ENCODE results near the gene CEP192. TPM values are rescaled to one million over a fixed set of nuclear protein-coding genes. Genes with fewer than 3 reads are reported as not detected.

CEP192 gene
- total and polyA plus RNA-seq, 2 of the 13 experiments (the other 11 are each of a cell fraction or from before 2014, with no cell fraction given), result 15.3 to 24.7 TPM

- no peak for TF ChIP-seq ZBTB10 (CRISPR knock-in tag; IDR thresholded peaks at IDR 0.05; ENCODE audit: borderline replicate concordance)
- TF ChIP-seq U2AF1 (optimal IDR thresholded peaks at IDR 0.05; ENCODE audit: low read depth, low read length), result no peak
- no peak for TF ChIP-seq POLR2AphosphoS5 (IDR thresholded peaks at IDR 0.05; ENCODE audit: low read depth, low read length)
- TF ChIP-seq KAT7 (CRISPR knock-in tag; IDR thresholded peaks at IDR 0.05; ENCODE audit: borderline replicate concordance), result no peak
- TF ChIP-seq EP300 (IDR thresholded peaks at IDR 0.05; ENCODE audit: low read depth in 2 of 2, low read length in 2 of 2), result no peak
- TF ChIP-seq EP300 (CRISPR knock-in tag; IDR thresholded peaks at IDR 0.05; ENCODE audit: borderline replicate concordance), result no peak
- no peak for TF ChIP-seq KLF12 (CRISPR knock-in tag; IDR thresholded peaks at IDR 0.05; ENCODE audit: borderline replicate concordance)
- 0 out of 2 replicates have a peak, but pooled peaks have one; percentile 40 for TF ChIP-seq HNF4G (IDR thresholded peaks at IDR 0.05; ENCODE audit: borderline replicate concordance, low read depth, low read length)
- TF ChIP-seq HNF4G (CRISPR knock-in tag; IDR thresholded peaks at IDR 0.05; ENCODE audit: borderline replicate concordance, low read depth), result no peak; the same call in 1 of the 2 replicates
- TF ChIP-seq, protein P1, sequence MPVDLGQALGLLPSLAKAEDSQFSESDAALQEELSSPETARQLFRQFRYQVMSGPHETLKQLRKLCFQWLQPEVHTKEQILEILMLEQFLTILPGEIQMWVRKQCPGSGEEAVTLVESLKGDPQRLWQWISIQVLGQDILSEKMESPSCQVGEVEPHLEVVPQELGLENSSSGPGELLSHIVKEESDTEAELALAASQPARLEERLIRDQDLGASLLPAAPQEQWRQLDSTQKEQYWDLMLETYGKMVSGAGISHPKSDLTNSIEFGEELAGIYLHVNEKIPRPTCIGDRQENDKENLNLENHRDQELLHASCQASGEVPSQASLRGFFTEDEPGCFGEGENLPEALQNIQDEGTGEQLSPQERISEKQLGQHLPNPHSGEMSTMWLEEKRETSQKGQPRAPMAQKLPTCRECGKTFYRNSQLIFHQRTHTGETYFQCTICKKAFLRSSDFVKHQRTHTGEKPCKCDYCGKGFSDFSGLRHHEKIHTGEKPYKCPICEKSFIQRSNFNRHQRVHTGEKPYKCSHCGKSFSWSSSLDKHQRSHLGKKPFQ (CRISPR knock-in tag; IDR thresholded peaks at IDR 0.05; ENCODE audit: insufficient replicate concordance), result no peak
- no peak for TF ChIP-seq CENPX (CRISPR knock-in tag; IDR thresholded peaks at IDR 0.05)
- TF ChIP-seq ZNF773 (CRISPR knock-in tag; IDR thresholded peaks at IDR 0.05; ENCODE audit: borderline replicate concordance), result no peak
- TF ChIP-seq ZNF775 (CRISPR knock-in tag; IDR thresholded peaks at IDR 0.05; ENCODE audit: borderline replicate concordance), result no peak
- TF ChIP-seq TARDBP (CRISPR knock-in tag; IDR thresholded peaks at IDR 0.05), result peak; percentile 29; the same call in 1 of the 2 replicates
- no peak for TF ChIP-seq HHEX (CRISPR knock-in tag; IDR thresholded peaks at IDR 0.05)
- TF ChIP-seq SRSF9 (IDR thresholded peaks at IDR 0.05; ENCODE audit: borderline replicate concordance, insufficient read depth, low read depth, low read length, poor library complexity, severe bottlenecking), result no peak
- TF ChIP-seq NONO (IDR thresholded peaks at IDR 0.05), result no peak
- no peak for TF ChIP-seq NONO (CRISPR knock-in tag; conservative IDR thresholded peaks at IDR 0.05)
- no peak for TF ChIP-seq ZNF362 (CRISPR knock-in tag; IDR thresholded peaks at IDR 0.05; ENCODE audit: borderline replicate concordance)
- TF ChIP-seq ZNF7 (CRISPR knock-in tag; IDR thresholded peaks at IDR 0.05), result no peak
- no peak for TF ChIP-seq SCMH1 (CRISPR knock-in tag; IDR thresholded peaks at IDR 0.05; ENCODE audit: borderline replicate concordance)
- peak; percentile 31; the same call in 1 of the 2 replicates for TF ChIP-seq SAP130 (CRISPR knock-in tag; IDR thresholded peaks at IDR 0.05; ENCODE audit: low read depth)
- no peak for TF ChIP-seq ZNF577 (CRISPR knock-in tag; IDR thresholded peaks at IDR 0.05; ENCODE audit: borderline replicate concordance, low read depth)
- no peak for TF ChIP-seq ZBTB38 (CRISPR knock-in tag; IDR thresholded peaks at IDR 0.05)
- TF ChIP-seq FOXJ3 (CRISPR knock-in tag; IDR thresholded peaks at IDR 0.05; ENCODE audit: borderline replicate concordance), result 0 out of 2 replicates have a peak, but pooled peaks have one; percentile 15
These were observed 79.3 kb downstream of the CEP192 start (continued) for GRCh38 chr18:13070460-13070859.

All from HepG2 (cell line).